HK-2 (cell line): ENCODE data around the gene SENP6.

Source experiments
- DNase-seq: peaks from one replicate; pipeline ENCODE4 v3.0.0-alpha.2; 2018; ENCODE audit not compliant: unreplicated experiment

The SENP6 gene

GRCh38 chr6:75748743-75749538 is 147.3 kb downstream of the SENP6 start, which contains the start of gene MYO6:
Gene MYO6, plus strand, starts transcription at chr6:75749239. Its CDS starts 68,309 bp downstream, at chr6:75817548.
- peak; percentile 66 for DNase-seq

GRCh38 chr6:75751443-75751842 is 149.8 kb downstream of the SENP6 start:
- DNase-seq = no peak

GRCh38 chr6:75752365-75752764 is 150.7 kb downstream of the SENP6 start:
- no peak for DNase-seq

- DNase-seq = no peak
These were observed 154.0 kb downstream of the SENP6 start for GRCh38 chr6:75755704-75756103.

- DNase-seq = no peak
These were observed 155.6 kb downstream of the SENP6 start for GRCh38 chr6:75757295-75757694.

- DNase-seq = no peak
These were observed 156.4 kb downstream of the SENP6 start for GRCh38 chr6:75758061-75758460.

GRCh38 chr6:75759207-75759606 is 157.5 kb downstream of the SENP6 start:
- DNase-seq = peak; percentile 53

- no peak for DNase-seq
These were observed 158.6 kb downstream of the SENP6 start for GRCh38 chr6:75760320-75760719.

GRCh38 chr6:75761489-75761888 is 159.8 kb downstream of the SENP6 start:
- DNase-seq = no peak

GRCh38 chr6:75762063-75762462 is 160.4 kb downstream of the SENP6 start:
- DNase-seq = no peak

GRCh38 chr6:75766387-75766786 is 164.7 kb downstream of the SENP6 start:
- no peak for DNase-seq
